DOHH2 (cell line): ENCODE data around the gene POGLUT3.

Experiments
- H3F3A ChIP-seq: fragments of 200-600 bp; sonication (generic), shearing (Covaris generic); 2 replicates; pipeline ENCODE4 v1.6.0; 2016; ENCODE audit warnings: antibody characterized with exemption, mild to moderate bottlenecking; ENCODE audit not compliant: control insufficient read depth, insufficient read depth
- H3K27ac ChIP-seq: fragments of 200-600 bp; sonication (generic); 2 replicates; pipeline ENCODE4 v1.5.1; 2014; ENCODE audit warnings: low read depth, mild to moderate bottlenecking, low read length, moderate library complexity
- H3K27me3 ChIP-seq: fragments of 200-600 bp; sonication (generic); 2 replicates; pipeline ENCODE4 v1.6.1; 2014; ENCODE audit warnings: mild to moderate bottlenecking, low read length, mixed read lengths; ENCODE audit not compliant: control insufficient read depth
- H3K36me3 ChIP-seq: fragments of 200-600 bp; sonication (generic); 2 replicates; pipeline ENCODE4 v1.6.1; 2014; ENCODE audit warnings: mild to moderate bottlenecking, low read length, moderate library complexity, mixed read lengths; ENCODE audit not compliant: control insufficient read depth
- H3K4me1 ChIP-seq: fragments of 200-600 bp; sonication (generic); 2 replicates; pipeline ENCODE4 v1.6.1; 2014; ENCODE audit warnings: mild to moderate bottlenecking, low read length, mixed read lengths; ENCODE audit not compliant: control insufficient read depth
- H3K4me2 ChIP-seq: fragments of 200-600 bp; sonication (generic); 2 replicates; pipeline ENCODE4 v1.6.0; 2014; ENCODE audit warnings: mild to moderate bottlenecking, low read length, moderate library complexity
- H3K4me3 ChIP-seq: fragments of 200-600 bp; sonication (generic); 2 replicates; pipeline ENCODE4 v1.5.1; 2014; ENCODE audit warnings: mild to moderate bottlenecking, low read length, mixed read lengths
- H3K79me2 ChIP-seq: fragments of 200-600 bp; sonication (generic); 2 replicates; pipeline ENCODE4 v1.6.1; 2014; ENCODE audit warnings: mild to moderate bottlenecking, low read length, mixed read lengths; ENCODE audit not compliant: control insufficient read depth
- H3K9me2 ChIP-seq: fragments of 200-600 bp; sonication (generic); replicated peaks from 2 replicates; pipeline ENCODE4 v1.6.1; 2014; ENCODE audit warnings: mild to moderate bottlenecking, low read length, mixed read lengths; ENCODE audit not compliant: control insufficient read depth
- H3K9me3 ChIP-seq: fragments of 200-600 bp; sonication (generic); 2 replicates; pipeline ENCODE4 v1.6.1; 2014; ENCODE audit warnings: antibody characterized with exemption, low read length, mixed read lengths; ENCODE audit not compliant: control insufficient read depth, insufficient read depth
- H4K20me1 ChIP-seq: fragments of 200-600 bp; sonication (generic); 2 replicates; pipeline ENCODE4 v1.6.0; 2014; ENCODE audit warnings: low read depth, mild to moderate bottlenecking, antibody characterized with exemption, low read length, moderate library complexity; ENCODE audit not compliant: control insufficient read depth, insufficient read depth
- EZH2phosphoT487 ChIP-seq: fragments of 200-600 bp; sonication (generic); IDR thresholded peaks from 2 replicates; pipeline ENCODE4 v1.6.1; 2017; ENCODE audit warnings: borderline replicate concordance, mild to moderate bottlenecking, antibody characterized with exemption, low read length, moderate library complexity, mixed read lengths
- TF ChIP-seq, protein P1 (sequence below): fragments of 200-600 bp; sonication (generic); IDR thresholded peaks from one replicate; pipeline ENCODE4 v1.5.1; 2014; ENCODE audit warnings: antibody characterized with exemption, mild to moderate bottlenecking, low read depth, low read length; ENCODE audit not compliant: poor library complexity, severe bottlenecking

The POGLUT3 gene

GRCh38 chr11:108468478-108468864, 29.7 kb downstream of the POGLUT3 start:
- Histone ChIP-seq H3K27me3 (no peaks in the 10 kb centered on the region), H3K4me2 (0 out of 2 replicates have a peak overlapping the region, but pooled peaks have one; percentile 89), H3K4me3 (no peak overlapping the region), H3K4me1 (peaks cover 14% of the 10 kb centered on the region), H3F3A (no peaks in the 10 kb centered on the region), H3K79me2 (peaks cover 6% of the 10 kb centered on the region; the same call in 1 of the 2 replicates), H3K9me2 (no peaks in the 10 kb centered on the region), H3K27ac (no peak overlapping the region), H3K9me3 (no peaks in the 10 kb centered on the region), H4K20me1 (no peaks in the 10 kb centered on the region), H3K36me3 (no peaks in the 10 kb centered on the region; the same call in 1 of the 2 replicates)
- TF ChIP-seq, protein P1, sequence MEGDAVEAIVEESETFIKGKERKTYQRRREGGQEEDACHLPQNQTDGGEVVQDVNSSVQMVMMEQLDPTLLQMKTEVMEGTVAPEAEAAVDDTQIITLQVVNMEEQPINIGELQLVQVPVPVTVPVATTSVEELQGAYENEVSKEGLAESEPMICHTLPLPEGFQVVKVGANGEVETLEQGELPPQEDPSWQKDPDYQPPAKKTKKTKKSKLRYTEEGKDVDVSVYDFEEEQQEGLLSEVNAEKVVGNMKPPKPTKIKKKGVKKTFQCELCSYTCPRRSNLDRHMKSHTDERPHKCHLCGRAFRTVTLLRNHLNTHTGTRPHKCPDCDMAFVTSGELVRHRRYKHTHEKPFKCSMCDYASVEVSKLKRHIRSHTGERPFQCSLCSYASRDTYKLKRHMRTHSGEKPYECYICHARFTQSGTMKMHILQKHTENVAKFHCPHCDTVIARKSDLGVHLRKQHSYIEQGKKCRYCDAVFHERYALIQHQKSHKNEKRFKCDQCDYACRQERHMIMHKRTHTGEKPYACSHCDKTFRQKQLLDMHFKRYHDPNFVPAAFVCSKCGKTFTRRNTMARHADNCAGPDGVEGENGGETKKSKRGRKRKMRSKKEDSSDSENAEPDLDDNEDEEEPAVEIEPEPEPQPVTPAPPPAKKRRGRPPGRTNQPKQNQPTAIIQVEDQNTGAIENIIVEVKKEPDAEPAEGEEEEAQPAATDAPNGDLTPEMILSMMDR = no peak
- TF ChIP-seq EZH2phosphoT487 = no peak

DNA sequence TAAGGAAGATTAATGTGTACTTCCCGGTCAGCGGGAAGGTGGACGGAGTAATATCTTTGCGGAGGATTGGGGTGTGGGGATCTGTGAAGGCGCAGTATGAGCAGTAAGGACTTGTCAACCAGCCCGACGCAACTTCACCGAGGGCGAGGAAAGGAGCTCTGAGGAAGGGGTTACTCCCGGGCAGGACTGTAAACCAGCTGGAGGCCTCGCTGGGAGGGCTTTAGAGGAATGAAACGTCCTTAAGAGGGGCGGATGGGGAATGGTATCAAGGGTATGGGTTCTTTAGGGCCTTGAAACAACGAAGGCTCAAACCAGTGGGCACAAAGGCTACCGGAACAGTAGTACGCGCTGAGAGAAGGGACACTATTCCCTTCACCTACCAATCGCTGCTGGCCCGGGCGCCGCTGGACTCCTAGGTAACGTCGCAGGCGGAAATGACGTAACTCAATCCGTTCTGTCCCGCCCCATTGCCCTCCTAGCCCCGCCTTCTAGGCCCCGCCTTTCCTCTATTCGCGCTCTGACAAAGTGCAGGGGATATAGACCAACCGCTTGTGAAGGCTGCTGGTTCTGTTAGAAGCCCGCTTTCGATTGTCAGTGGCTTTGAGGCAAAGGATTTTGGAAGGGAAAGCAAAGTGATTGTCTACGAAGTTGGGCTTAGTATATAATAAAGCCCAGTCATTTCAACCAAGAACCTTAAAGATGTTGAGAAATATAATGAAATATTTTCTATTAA, 30.9 kb downstream of the POGLUT3 start, which contains the start of gene C11orf65:
Gene C11orf65, minus strand, starts transcription at position 439 of the 733 bp plus-strand sequence. CDS start 5,970 bp downstream, outside the sequence.
- Histone ChIP-seq H3K27ac (peak within 1 kb of the TSS; percentile 51), H3K9me3 (no peaks in the 10 kb centered on the region), H3K27me3 (no peaks in the 10 kb centered on the region), H3K36me3 (no peaks in the 10 kb centered on the region; the same call in 1 of the 2 replicates), H3K79me2 (peaks cover 6% of the 10 kb centered on the region; the same call in 1 of the 2 replicates), H3F3A (no peaks in the 10 kb centered on the region), H3K4me2 (peak within 1 kb of the TSS; percentile 89), H3K4me3 (peak within 1 kb of the TSS; percentile 91), H3K4me1 (peaks cover 14% of the 10 kb centered on the region), H4K20me1 (no peaks in the 10 kb centered on the region), H3K9me2 (no peaks in the 10 kb centered on the region)
- no peak for TF ChIP-seq EZH2phosphoT487
- TF ChIP-seq, protein P1 = no peak

GRCh38 chr11:108466405-108466804, 31.8 kb downstream of the POGLUT3 start:
- Histone ChIP-seq H3K4me1 (peaks cover 14% of the 10 kb centered on the region), H3K27ac (no peak overlapping the region)

More at GRCh38 chr11:108466405-108466804, 31.8 kb downstream of the POGLUT3 start:
- Histone ChIP-seq H3K9me2 (no peaks in the 10 kb centered on the region), H3K4me2 (peak overlapping the region; percentile 89), H3K4me3 (peak overlapping the region; percentile 91), H3K79me2 (peaks cover 6% of the 10 kb centered on the region; the same call in 1 of the 2 replicates), H3K27me3 (no peaks in the 10 kb centered on the region), H3K36me3 (no peaks in the 10 kb centered on the region; the same call in 1 of the 2 replicates), H4K20me1 (no peaks in the 10 kb centered on the region), H3F3A (no peaks in the 10 kb centered on the region), H3K9me3 (no peaks in the 10 kb centered on the region)
- TF ChIP-seq, protein P1 = no peak
- no peak for TF ChIP-seq EZH2phosphoT487
